Epidermal melanocyte (primary cell): ENCODE measurements around the gene MAS1.
A peak's percentile ranks its signal among the peaks of the same experiment; 100 is the strongest.
"Not testable (repeated sequence)": the region's sequence is repeated elsewhere in the genome, so short reads cannot be mapped to it uniquely, and the experiment has no call there.

Experiments
- DNase-seq: peaks from one replicate; pipeline ENCODE4 v3.0.0; 2011; ENCODE audit warnings: low spot score; ENCODE audit not compliant: insufficient read length

MAS1 gene

DNA sequence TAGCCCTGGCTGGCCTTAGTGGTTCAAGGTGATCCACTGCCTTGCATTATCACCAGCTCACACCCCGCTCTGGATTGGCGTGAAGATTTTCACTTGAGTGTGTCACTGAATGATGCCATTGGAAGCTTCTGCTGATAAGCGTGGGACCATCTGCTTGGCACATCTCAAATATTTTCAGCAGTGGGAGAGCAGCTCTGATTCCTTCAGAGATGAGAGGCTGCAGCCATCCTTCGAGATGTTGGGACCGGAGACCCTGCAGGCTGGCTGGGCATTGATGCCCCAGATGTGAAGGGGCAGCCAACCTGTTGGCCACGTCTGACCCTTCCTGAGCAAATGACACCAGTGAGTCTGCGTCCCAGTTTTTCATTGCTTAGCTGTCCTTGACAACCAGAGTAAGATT lies at the start of gene MAS1:
Gene MAS1, plus strand, starts transcription at position 197 of the 400 bp plus-strand sequence. CDS start 15,968 bp downstream, outside the sequence.
- no peak for DNase-seq

DNA sequence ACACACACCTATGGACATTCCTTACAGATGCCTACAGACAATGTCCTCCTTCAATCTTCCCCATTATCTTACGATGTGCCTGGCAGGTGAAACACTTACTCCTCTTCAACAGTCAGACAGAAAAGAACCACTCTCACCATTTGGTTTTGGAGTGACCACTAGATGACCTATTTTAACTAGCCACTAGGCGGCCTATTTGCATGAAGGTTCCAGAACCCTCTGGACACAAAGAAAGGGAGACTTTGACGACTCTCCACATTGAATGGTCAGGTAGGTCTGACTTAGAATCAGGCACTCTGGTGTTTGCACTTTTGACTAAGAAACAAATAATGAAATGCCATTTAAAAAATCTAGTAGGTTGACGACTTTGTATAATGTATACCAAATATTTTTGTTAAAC lies 48.8 kb upstream of the MAS1 start:
- no peak for DNase-seq

DNA sequence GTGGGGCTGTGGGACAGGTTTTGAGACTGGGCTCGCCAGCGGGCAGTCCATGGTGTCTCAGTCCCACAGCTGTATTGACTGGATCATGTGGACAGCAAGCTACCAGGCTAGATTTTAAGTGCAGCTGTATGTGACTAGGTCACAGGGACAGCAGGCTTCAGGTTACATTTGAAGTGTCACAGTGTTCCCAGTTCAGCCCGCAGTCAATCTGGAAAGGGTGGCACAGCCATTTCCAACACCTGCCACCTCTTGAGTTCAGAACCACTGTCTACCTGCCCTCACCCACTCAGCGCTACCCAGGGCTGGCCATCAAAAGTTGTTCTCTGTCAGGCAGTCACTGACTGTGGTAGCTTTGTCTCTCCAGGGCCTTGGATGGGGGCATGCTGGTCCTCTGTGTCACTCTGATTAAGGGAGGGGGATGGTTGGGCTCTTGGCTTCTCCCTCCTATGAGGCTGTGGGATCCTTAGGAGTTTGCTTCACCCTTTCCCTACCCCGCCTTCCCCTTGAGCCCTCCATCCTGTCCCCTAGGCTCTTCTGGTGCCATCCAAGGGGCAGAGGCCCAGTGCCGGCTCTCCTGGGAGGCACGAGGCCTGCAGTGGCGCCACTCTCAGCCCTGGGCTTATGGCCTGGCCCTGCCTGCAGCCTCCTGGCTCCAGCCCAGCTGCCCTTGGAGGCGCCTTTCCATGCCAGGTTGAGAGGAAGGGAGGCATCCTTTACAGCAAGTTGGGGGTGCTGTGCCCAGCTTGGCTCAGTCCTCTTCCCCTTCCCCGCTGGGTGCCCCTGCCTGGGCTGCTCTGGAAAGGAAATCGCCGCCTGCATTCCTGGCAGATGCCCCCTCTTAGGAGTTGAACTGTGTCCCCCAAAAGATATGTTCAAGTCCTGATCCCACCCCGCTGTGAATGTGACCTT lies 45.8 kb upstream of the MAS1 start:
- no peak for DNase-seq

DNA sequence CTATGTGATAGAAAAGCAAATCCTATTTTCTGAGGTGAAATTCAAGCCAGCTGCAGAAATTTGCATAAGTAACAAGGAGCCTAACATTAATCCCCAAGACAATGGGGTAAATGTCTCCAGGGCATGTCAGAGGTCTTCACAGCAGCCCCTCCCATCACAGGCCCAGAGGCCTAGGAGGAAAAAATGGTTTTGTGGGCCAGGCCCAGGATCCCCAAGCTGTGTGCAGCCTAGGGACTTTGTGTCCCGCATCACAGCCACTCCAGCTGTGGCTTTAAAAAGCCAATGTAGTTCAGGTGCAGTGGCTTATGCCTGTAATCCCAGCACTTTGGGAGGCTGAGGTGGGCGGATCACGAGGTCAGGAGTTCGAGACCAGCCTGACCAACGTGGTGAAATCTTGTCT lies 42.2 kb upstream of the MAS1 start:
- not testable (repeated sequence) for DNase-seq

DNA sequence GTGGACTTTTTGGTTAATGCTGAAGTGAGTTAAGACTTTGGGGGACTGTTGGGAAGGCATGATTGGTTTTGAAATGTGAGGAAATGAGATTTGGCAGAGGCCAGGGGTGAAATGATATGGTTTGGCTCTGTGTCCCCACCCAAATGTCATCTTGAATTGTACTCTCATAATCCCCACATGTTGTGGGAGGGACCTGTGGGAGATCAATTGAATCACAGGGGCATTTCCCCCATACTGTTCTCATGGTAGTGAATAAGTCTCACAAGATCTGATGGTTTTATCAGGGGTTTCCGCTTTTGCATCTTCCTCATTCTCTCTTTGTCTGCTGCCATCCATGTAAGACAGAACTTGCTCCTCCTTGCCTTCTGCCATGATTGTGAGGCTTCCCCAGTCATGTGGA lies 40.9 kb upstream of the MAS1 start:
- not testable (repeated sequence) for DNase-seq

DNA sequence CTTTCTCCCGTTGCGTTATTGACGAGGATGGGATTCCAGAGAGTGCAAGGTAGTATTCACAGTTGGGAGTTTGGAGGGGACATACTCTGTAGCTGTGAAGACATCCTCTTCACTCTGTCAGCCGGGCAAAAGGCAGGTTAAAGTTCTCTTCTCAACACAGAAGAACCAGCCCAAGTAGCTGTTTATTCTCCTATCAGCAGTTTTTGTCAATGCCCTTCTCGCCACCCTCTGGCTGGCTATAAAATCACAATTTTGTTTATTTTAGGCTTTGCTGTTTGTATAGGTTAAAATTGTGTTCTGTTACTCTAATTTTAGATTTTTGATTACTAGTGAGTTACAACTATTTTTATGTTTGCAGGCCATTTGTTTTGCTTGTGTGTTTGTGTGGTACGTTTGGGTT lies 37.9 kb upstream of the MAS1 start:
- no peak for DNase-seq

DNA sequence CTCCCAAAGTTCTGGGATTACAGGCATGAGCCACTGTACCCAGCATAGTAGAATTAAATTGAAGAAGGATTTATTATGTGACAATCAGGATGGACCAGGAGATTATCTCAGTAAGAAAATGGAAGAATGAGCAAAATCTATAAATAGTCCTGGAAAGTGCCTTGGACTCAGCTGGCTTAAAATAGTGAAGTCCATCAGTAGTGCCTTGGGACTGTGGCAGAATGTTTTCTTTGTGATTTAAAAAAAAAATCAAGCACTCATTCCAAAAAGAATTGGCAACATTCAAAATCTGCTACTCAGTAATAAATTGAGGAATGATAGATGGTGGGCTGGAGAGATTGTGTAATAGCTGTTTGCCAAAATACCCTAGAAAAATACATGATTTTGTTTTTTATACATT lies 37.0 kb upstream of the MAS1 start:
- DNase-seq = no peak

DNA sequence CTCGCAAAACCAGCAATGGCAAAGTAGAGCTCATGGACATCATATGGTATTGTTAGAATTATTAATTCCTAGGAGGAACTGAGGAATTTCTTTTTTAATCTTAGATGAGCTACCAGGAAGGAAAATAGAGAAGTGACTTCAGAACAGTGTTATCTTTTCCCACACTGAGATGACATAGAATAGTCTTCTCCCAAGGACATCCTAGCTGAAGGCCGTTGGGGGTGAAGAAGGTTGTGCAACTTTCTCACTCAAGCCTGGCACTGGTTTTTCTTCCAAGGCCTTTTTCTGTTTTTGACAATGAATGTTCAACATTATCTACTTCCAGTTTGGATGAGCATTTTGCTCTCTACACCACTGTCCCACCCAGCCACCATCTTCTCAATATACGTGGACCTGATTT lies 35.8 kb upstream of the MAS1 start:
- no peak for DNase-seq

DNA sequence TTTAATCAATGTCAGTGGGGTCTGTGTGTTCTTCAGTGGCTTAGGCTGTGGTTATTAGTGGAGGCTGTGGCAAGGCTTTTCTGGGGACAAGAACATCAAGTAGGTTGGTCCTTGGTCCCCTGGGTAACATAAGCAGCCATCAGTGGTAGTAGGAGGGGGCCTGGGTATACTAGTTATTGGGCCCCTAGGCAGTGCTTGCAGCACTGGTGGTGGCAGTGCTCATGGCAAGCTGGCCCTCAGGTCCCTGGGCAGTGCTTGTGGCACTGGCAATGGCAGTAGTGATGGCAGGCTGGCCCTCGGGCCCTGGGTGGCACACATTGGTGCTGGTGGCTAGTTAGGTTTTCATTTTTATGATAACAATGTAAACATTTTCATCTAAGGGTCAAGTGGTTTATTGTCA lies 32.5 kb upstream of the MAS1 start:
- DNase-seq = no peak

DNA sequence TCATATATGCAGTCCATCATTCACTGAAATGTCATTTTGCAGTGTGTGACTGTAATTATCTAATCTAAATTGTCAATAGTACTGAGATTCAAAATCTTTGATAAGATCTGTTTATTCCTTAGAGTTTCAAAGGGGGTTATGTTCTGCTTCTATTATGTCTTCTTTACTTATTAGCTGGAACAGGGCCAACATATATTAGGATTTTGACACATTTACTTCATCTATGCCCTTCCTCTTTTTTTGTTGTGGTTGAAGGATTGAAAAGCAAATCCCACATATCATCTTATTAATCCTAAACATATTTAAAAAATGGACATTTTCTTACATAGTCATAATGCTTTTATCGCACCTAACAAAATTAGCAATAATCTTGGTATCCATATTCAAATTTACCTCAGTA lies 30.3 kb upstream of the MAS1 start:
- no peak for DNase-seq

DNA sequence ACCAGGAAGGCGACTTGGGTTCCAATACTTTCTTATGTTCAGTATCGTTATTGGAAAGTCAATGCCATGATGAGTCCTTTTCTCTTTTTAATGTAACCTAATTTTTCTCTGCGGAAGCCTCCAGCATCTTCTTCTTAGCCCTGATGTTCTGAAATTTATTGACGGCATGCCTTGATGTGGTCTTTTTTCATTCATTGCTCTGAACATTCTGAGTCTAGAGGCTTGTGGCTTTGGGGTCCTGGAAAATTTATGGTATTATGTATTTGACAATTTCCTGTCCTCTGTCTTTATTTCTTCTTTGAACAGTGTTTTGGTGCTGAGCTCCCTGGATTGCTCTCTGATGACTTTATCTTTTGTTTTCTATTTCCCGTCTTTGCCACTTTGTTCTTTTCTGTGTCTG lies 28.7 kb upstream of the MAS1 start:
- DNase-seq = no peak

DNA sequence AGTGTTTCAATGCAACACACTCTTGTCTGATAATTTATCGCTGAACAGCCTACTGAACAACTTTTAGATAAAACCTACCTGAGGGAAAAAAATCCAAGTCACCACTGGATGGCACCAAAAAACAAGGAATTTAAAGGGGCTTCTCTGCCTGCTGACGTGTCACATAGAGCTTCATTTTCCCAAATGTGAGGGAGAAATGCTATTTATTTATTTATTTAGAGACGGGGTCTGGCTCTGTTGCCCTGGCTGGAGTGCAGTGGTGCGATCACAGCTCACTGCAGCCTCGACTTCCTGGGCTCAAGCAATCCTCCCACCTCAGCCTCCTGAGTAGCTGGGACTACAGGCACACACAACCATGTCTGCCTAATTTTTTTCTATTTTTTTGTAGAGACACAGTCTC lies 27.4 kb upstream of the MAS1 start:
- peak; percentile 79 for DNase-seq

DNA sequence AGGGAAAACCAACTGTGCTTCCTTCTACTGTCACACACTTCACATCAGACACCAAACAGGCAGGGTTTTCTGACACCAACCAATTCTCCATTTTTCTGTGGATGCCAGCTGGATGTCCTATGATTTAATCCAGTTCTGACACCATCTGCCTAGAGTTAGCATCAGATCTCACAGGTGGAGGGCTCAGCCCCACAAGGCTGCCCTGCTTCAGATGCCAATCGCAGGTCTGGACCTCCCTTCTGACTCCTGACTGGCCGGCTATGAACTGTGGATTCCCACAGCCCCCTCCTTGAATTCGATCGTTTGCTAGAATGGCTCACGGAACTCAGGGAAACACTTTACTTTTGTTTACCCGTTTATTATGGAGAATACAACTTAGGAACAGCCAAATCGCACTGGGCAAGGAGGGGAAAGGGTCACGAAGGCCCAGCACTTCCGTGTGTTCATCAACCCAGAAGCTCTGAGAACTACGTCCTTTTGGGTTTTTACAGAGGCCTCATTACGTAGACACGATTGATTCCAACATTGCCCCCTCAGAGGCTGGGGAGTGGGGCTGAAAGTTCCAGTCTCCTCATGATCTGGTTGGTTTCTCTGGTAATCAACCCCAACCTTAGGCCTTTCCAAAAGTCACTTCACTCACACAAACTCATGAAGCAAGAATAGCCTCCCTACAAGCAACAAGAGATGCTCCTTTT lies 25.4 kb upstream of the MAS1 start:
- DNase-seq = no peak

DNA sequence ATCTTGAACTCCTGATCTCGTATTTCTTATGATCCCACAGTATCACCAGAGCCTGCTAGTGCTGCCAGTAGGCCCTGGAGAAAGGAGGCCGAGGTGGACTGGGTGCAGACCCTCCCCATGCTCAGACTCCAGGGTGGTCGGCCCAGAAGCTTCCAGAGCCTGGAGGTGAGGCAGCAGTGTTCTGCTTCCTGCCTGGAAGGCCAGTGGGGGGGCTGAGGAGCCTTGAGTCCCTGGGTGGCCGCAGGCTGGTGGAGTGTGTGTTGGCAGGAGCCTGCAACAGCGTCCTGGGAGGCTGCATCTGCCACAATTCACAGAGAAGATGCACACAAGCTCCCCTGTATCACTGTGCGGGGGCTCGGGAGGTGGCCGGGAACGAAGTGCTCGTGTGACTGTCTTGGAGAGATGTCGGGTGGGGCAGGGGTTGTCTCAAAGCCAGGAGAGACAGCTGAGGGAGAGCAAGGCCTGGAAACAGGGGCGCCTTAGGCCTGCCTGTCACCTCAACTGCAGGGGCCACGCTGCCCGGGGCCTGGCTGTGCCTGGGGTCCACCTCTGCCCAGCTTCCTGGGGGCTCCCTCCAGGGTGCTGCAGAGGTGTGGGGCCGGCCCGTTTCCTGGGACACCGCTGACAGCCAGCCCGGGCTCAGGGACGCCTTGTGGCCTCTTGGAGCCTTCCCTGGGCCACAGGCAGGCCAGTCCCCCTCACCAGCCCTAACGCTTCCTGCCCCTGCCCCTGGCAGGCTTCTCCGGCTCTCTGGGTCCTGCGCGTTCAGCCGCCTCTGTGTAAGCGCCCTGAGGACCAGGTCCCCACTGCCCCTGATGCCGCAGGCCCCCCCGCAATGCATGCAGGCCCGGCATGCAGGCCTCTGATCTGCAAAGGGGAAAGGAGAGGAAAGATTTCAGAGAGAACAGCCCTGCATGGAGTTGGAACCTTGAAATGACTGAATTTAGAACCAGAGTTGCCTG lies 24.2 kb upstream of the MAS1 start:
- DNase-seq = no peak

DNA sequence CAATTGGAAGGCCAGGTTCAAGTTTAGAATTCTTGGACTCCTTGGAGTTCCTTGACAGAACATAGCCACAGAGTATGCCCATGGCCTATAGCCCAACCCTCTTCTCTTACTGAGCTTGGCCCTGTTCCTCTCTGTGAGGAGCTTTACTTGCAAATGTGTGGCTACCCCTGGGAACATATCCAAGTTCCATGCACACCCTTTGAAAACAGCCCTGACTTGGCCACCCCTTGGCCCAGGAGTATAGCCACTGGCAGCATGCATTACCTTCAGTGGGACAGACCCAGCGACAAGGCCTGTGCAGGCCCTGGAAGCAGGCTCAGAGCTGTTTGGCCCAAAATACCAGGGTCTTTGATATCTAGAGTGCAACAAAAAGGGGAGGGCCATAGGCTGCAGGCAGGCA lies 19.5 kb upstream of the MAS1 start:
- no peak for DNase-seq

DNA sequence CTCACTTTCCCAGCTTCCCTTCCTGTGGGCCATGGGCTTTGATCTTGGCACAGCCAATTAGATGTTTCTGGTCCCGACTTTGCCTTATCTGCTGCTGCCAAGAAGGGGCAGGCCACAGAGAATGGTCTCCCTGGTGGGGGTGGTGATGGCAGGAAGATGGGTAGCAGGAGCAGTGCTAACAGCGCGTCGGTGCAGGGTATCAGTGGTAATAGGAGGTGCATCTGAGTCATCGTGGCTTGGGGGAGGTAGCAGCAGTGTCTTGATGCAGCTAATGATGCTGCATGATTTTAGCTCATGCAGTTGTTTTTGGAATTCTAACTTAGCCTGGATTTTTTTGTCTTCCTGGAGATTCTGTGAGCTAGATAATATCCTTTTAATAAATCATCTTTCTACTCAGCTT lies 18.9 kb upstream of the MAS1 start:
- DNase-seq = no peak

DNA sequence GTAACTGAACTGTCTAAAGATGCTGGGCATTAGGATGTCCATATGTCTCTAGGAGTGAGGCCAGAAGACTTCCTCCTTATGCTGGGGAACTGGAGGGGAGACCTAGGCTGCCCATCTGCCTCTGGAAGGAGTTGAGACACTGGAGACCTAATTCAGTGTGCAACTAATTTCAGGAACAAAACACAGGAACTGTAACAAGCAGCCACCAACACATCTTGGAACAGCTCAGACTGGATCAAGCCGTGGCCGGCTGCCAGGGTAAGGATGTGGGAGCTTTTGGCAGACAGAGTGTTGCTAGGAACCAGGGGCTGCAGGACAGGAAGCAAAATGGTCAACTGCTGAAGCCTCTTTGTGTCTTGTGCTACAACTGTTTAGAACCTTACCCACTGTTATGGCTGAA lies 16.4 kb upstream of the MAS1 start:
- no peak for DNase-seq

DNA sequence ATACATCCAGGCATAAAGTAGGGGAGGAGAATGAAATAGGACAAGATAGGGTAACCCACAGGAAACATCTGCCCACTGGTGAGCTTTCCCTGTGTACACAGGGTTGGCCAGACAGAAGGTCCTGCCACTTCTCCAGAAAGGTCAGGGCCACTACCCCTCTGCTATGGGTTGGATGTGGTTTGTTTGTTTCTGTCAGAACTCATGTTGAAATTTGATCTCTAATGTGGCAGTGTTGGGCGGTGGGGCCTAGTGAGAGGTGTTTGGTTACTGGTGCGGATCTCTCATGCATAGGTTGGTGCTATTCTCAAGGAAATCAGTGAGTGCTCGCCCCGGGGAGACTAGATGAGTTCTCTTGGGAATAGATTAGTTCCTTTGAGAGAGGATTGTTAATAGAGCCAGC lies 15.6 kb upstream of the MAS1 start:
- no peak for DNase-seq

DNA sequence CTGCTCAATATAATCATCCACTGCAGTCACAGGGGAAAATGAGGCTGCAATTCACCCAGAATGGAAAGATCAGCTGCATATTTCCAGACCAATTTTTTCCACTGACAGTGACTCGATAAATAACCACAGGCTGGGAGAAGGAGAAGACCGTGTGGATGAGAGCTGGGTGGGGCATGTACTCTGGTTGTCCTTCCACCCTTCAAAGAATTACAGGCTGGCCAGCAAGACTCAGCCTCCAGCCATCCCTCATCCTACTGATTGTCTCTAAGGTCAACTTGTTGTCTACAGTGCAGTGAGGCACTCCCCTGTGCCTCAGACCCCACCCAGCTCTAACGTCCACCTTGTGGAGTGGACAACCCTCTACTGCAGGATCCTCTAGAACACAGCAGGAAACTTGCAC lies 14.5 kb upstream of the MAS1 start:
- no peak for DNase-seq

DNA sequence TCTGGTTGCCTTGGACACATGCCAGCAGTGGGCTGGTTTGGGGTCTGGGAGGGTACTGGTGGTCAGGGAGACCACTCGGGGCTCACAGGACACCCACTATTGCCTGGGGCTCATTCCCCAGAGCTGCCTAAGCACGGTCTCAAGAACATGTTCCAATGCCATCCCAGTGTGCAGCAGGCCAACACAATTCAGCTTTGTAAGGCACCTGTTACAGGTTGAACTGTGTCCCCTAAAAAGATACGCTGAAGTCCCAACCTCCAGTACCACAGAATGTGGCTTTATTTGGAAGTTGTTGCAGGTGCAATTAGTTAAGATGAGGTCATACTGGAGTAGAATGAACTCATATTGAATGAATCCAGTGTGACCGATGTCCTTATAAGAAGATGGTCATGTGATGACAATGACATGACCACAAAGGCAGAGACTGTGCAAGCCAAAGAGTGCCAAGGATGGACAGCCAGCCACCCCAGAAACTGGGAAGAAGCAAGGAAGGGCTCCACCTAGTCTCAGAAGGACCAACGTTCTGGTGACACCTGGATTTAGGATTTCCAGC lies 13.5 kb upstream of the MAS1 start:
- no peak for DNase-seq

DNA sequence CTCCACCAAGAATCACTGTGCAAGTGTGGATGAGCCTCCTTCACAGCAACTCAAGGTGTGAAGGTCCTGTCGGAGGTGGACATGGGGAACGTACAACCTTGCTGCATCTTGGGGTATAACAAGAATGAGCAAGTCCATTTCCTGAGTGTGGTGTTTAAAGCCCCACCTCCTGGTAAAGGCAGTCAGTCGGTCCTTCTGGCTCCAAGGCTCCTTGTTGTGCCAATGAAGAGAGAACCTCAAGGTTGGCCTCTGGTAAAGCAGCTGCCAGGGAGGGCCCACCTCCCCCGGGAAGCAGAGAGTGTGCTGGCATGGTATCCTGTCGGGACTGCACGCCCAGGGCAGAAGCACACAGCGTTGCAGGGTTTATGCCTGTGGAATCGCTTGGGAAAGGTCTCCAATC lies 12.4 kb upstream of the MAS1 start:
- DNase-seq = no peak
